GM19351 (cell line): ENCODE measurements around the gene NUP188.
A peak's percentile ranks its signal among the peaks of the same experiment; 100 is the strongest.
"Not testable (repeated sequence)": the region's sequence is repeated elsewhere in the genome, so short reads cannot be mapped to it uniquely, and the experiment has no call there.

Source experiments
- ATAC-seq: cut with Tn5 transposase; IDR thresholded peaks from one replicate; pipeline ENCODE4 v1.9.1; 2021; ENCODE audit warnings: mild to moderate bottlenecking, moderate library complexity; ENCODE audit not compliant: unreplicated experiment

The NUP188 gene

GRCh38 chr9:129027685-129028191 is 80.2 kb downstream of the NUP188 start:
- peak; percentile 47 for ATAC-seq

- ATAC-seq, result peak; percentile 79
Observed at GRCh38 chr9:129028192-129028966, 80.9 kb downstream of the NUP188 start, which contains the start of gene SH3GLB2. SH3GLB2 (minus strand) TSS chr9:129028331; CDS start chr9:129028154, 177 bp downstream.

GRCh38 chr9:129030191-129030590 is 82.7 kb downstream of the NUP188 start:
- ATAC-seq, result no peak

- no peak for ATAC-seq
Observed at GRCh38 chr9:129031514-129031913, 84.0 kb downstream of the NUP188 start.

- ATAC-seq, result no peak
Observed at GRCh38 chr9:129032541-129033159, 85.2 kb downstream of the NUP188 start.

- no peak for ATAC-seq
Observed at GRCh38 chr9:129033216-129033615, 85.7 kb downstream of the NUP188 start.

- not testable (repeated sequence) for ATAC-seq
Observed at GRCh38 chr9:129035838-129036237, 88.3 kb downstream of the NUP188 start.

- peak; percentile 96 for ATAC-seq
Observed at GRCh38 chr9:129036241-129036922, 88.9 kb downstream of the NUP188 start, which contains the start of gene MIGA2. MIGA2 (plus strand) TSS chr9:129036626; CDS start chr9:129040595, 3,969 bp downstream.

- no peak for ATAC-seq
Observed at GRCh38 chr9:129036923-129037766, 89.6 kb downstream of the NUP188 start.

- no peak for ATAC-seq
Observed at GRCh38 chr9:129037767-129038098, 90.2 kb downstream of the NUP188 start.

- ATAC-seq, result no peak
Observed at GRCh38 chr9:129038109-129038852, 90.8 kb downstream of the NUP188 start.

- no peak for ATAC-seq
Observed at GRCh38 chr9:129040113-129040643, 92.7 kb downstream of the NUP188 start.

GRCh38 chr9:129042016-129042415 is 94.5 kb downstream of the NUP188 start:
- no peak for ATAC-seq

- ATAC-seq, result no peak
Observed at GRCh38 chr9:129052592-129052991, 105.1 kb downstream of the NUP188 start.

- ATAC-seq, result no peak
Observed at GRCh38 chr9:129053020-129053419, 105.5 kb downstream of the NUP188 start.

- no peak for ATAC-seq
Observed at GRCh38 chr9:129054163-129054851, 106.8 kb downstream of the NUP188 start.
